Esophagus squamous epithelium (tissue), 4 donors: ENCODE results near the gene MSANTD1.

Experiments used
- CTCF ChIP-seq, 6 experiments: fragments of 450-650 bp in 4 of 6; fragments of 200-600 bp in 2 of 6; sonication (generic) in 2 of 6; IDR thresholded peaks; one replicate each; pipeline ENCODE4 v1.5.1; 2016 to 2019; ENCODE audit warnings: antibody characterized with exemption in 6 of 6, mild to moderate bottlenecking in 4 of 6, moderate library complexity in 4 of 6
- POLR2A ChIP-seq, 4 donors: fragments of 450-650 bp; IDR thresholded peaks; one replicate each; pipeline ENCODE4 v1.6.1; 2017; ENCODE audit warnings: antibody characterized with exemption in 4 of 4, mild to moderate bottlenecking in 4 of 4, moderate library complexity in 3 of 4

DNA sequence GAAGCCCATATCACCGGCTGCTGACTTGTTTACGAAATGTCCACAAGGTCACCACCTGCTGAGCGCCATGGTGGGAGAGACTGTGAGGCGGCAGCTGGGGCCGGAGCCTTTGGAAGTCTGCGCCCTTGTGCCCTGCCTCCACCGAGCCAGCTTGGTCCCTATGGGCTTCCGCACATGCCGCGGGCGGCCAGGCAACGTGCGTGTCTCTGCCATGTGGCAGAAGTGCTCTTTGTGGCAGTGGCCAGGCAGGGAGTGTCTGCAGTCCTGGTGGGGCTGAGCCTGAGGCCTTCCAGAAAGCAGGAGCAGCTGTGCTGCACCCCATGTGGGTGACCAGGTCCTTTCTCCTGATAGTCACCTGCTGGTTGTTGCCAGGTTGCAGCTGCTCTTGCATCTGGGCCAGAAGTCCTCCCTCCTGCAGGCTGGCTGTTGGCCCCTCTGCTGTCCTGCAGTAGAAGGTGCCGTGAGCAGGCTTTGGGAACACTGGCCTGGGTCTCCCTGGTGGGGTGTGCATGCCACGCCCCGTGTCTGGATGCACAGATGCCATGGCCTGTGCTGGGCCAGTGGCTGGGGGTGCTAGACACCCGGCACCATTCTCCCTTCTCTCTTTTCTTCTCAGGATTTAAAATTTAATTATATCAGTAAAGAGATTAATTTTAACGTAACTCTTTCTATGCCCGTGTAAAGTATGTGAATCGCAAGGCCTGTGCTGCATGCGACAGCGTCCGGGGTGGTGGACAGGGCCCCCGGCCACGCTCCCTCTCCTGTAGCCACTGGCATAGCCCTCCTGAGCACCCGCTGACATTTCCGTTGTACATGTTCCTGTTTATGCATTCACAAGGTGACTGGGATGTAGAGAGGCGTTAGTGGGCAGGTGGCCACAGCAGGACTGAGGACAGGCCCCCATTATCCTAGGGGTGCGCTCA is 8.7 kb upstream of the MSANTD1 start:
- TF ChIP-seq CTCF (IDR thresholded peaks at IDR 0.05), result no peak
- no peak for TF ChIP-seq POLR2A (IDR thresholded peaks at IDR 0.05)
